Activated CD8-positive, alpha-beta T cell treated with anti-CD3 and anti-CD28 coated beads for 36 hours (primary cell): ENCODE results near the gene HERC4. TPM values are rescaled to one million over a fixed set of nuclear protein-coding genes. Genes with fewer than 3 reads are reported as not detected.

Source experiments
- ATAC-seq: fragments of 200-7000 bp; cut with Tn5 transposase; one replicate; pipeline ENCODE4 v1.10.0; 2021; ENCODE audit warnings: mild to moderate bottlenecking, moderate library complexity
- CTCF ChIA-PET: fragments of 350-600 bp; sonication (Branson Sonifier 250); formaldehyde crosslinking; loops from one replicate; lab custom pipeline; 2021; ENCODE audit warnings: antibody characterized with exemption; lab: Charles Lee
- POLR2A ChIA-PET: fragments of 350-600 bp; sonication (Branson Sonifier 250); formaldehyde crosslinking; loops from one replicate; lab custom pipeline; 2021; ENCODE audit warnings: antibody characterized with exemption; lab: Charles Lee
- DNase-seq: peaks from one replicate; pipeline ENCODE4 v3.0.0-alpha.2; 2020
- H3K27ac Mint-ChIP-seq: one replicate; pipeline ENCODE4 v1.8.0; 2021; ENCODE audit warnings: mild to moderate bottlenecking, mixed read lengths
- H3K27me3 Mint-ChIP-seq: one replicate; pipeline ENCODE4 v1.8.0; 2021; ENCODE audit warnings: mixed read lengths
- H3K36me3 Mint-ChIP-seq: one replicate; pipeline ENCODE4 v1.8.0; 2021; ENCODE audit warnings: low read depth, mixed read lengths
- H3K4me1 Mint-ChIP-seq: one replicate; pipeline ENCODE4 v1.8.0; 2021; ENCODE audit warnings: low read depth, mixed read lengths
- H3K4me3 Mint-ChIP-seq: one replicate; pipeline ENCODE4 v1.8.0; 2021; ENCODE audit warnings: mild to moderate bottlenecking, moderate library complexity, mixed read lengths
- H3K9me3 Mint-ChIP-seq: one replicate; pipeline ENCODE4 v1.8.0; 2021; ENCODE audit warnings: mixed read lengths
- CTCF ChIP-seq: fragments of 200-600 bp; IDR thresholded peaks from one replicate; pipeline ENCODE4 v1.8.0; 2022; ENCODE audit warnings: antibody characterized with exemption, mild to moderate bottlenecking
- intact Hi-C: fragments of 100-400 bp; cut with micrococcal nuclease; formaldehyde crosslinking; loops from one replicate; pipeline ENCODE4 v1.10.0; 2022
- total RNA-seq, 2 experiments: library from RNA; stranded (reverse); gene quantifications; one replicate each; pipeline ENCODE4 v1.2.3, GENCODE V29; 2021

The HERC4 gene
- total RNA-seq, 2 experiments from 2014 or later = 59.3 to 59.6 TPM

GRCh38 chr10:68108653-68109052 is 33.6 kb upstream of the HERC4 start:
- no peak for ATAC-seq
- no peak for DNase-seq
- CTCF ChIA-PET = interaction anchor here (0.6 to 0.9 kb wide), 2 partner anchors 48 to 171 kb away, joined by 3 read pairs; no protein-coding TSS in a partner anchor
- Mint-ChIP-seq H3K27me3 (peaks cover 2% of the 10 kb centered on the region), H3K4me3 (no peak overlapping the region), H3K36me3 (no peaks in the 10 kb centered on the region), H3K9me3 (no peaks in the 10 kb centered on the region), H3K27ac (no peak overlapping the region), H3K4me1 (no peaks in the 10 kb centered on the region)
- intact Hi-C loops = no loop called here
- POLR2A ChIA-PET = no interaction called here
- no peak for TF ChIP-seq CTCF

GRCh38 chr10:68108051-68108450 is 33.0 kb upstream of the HERC4 start:
- DNase-seq (no peak), ATAC-seq (no peak)
- Mint-ChIP-seq H3K27me3 (peaks cover 2% of the 10 kb centered on the region), H3K36me3 (no peaks in the 10 kb centered on the region), H3K27ac (no peak overlapping the region), H3K9me3 (no peaks in the 10 kb centered on the region), H3K4me1 (no peaks in the 10 kb centered on the region), H3K4me3 (no peak overlapping the region)
- TF ChIP-seq CTCF = no peak
- intact Hi-C loops = no loop called here
- CTCF ChIA-PET = interaction anchor here (0.9 kb wide), 1 partner anchor 49 kb away, joined by 3 read pairs; no protein-coding TSS in a partner anchor
- POLR2A ChIA-PET = no interaction called here

GRCh38 chr10:68107651-68108050 is 32.6 kb upstream of the HERC4 start:
- Mint-ChIP-seq H3K4me3 (no peak overlapping the region), H3K27me3 (peaks cover 2% of the 10 kb centered on the region), H3K36me3 (no peaks in the 10 kb centered on the region), H3K27ac (no peak overlapping the region), H3K9me3 (no peaks in the 10 kb centered on the region), H3K4me1 (no peaks in the 10 kb centered on the region)
- TF ChIP-seq CTCF = no peak
- no peak for ATAC-seq
- ChIA-PET CTCF (no interaction called here), POLR2A (no interaction called here)
- DNase-seq = no peak
- intact Hi-C loops = no loop called here

- Mint-ChIP-seq H3K9me3 (no peaks in the 10 kb centered on the region), H3K4me1 (no peaks in the 10 kb centered on the region), H3K27me3 (peaks cover 2% of the 10 kb centered on the region), H3K4me3 (no peak overlapping the region), H3K36me3 (no peaks in the 10 kb centered on the region), H3K27ac (no peak overlapping the region)
- ATAC-seq (no peak), DNase-seq (no peak)
- no peak for TF ChIP-seq CTCF
- intact Hi-C loops = no loop called here
- ChIA-PET POLR2A (no interaction called here), CTCF (interaction anchor here (0.7 kb wide), 1 partner anchor 49 kb away, joined by 3 read pairs; no protein-coding TSS in a partner anchor)
These were observed 31.6 kb upstream of the HERC4 start for GRCh38 chr10:68106656-68107055.

- no peak for TF ChIP-seq CTCF
- intact Hi-C loops = no loop called here
- H3K36me3 Mint-ChIP-seq = no peaks in the 10 kb centered on the region
- peaks cover 2% of the 10 kb centered on the region for H3K27me3 Mint-ChIP-seq
- no peaks in the 10 kb centered on the region for H3K9me3 Mint-ChIP-seq
- no peak overlapping the region for H3K4me3 Mint-ChIP-seq
- H3K4me1 Mint-ChIP-seq = no peaks in the 10 kb centered on the region
- CTCF ChIA-PET = no interaction called here
- no peak overlapping the region for H3K27ac Mint-ChIP-seq
- POLR2A ChIA-PET = no interaction called here
- DNase-seq (no peak), ATAC-seq (no peak)
These were observed 30.7 kb upstream of the HERC4 start for GRCh38 chr10:68105820-68106219.
